GM18909 (cell line): ENCODE results near the gene FCAMR.

Source experiments
- ATAC-seq: cut with Tn5 transposase; IDR thresholded peaks from one replicate; pipeline ENCODE4 v1.9.1; 2021; ENCODE audit warnings: mild to moderate bottlenecking; ENCODE audit not compliant: unreplicated experiment, poor library complexity

Gene FCAMR

GRCh38 chr1:206915030-206915735 lies 55.1 kb downstream of the FCAMR start:
- no peak for ATAC-seq

- no peak for ATAC-seq
Observed at GRCh38 chr1:206913766-206914537, 56.3 kb downstream of the FCAMR start.

- ATAC-seq, result peak; percentile 54
Observed at GRCh38 chr1:206912445-206913095, 57.7 kb downstream of the FCAMR start.

- no peak for ATAC-seq
Observed at GRCh38 chr1:206911064-206911663, 59.1 kb downstream of the FCAMR start.

- ATAC-seq, result no peak
Observed at GRCh38 chr1:206909883-206910318, 60.4 kb downstream of the FCAMR start.

- ATAC-seq, result no peak
Observed at GRCh38 chr1:206909161-206909882, 60.9 kb downstream of the FCAMR start.

- no peak for ATAC-seq
Observed at GRCh38 chr1:206908038-206908437, 62.2 kb downstream of the FCAMR start.
